OCI-LY1 (cell line): ENCODE measurements around the gene RAB40C.

Experiments used
- EZH2 ChIP-seq: fragments of 200-600 bp; sonication (generic), shearing (Covaris generic); IDR thresholded peaks from 2 replicates; pipeline ENCODE4 v1.8.0; 2017; ENCODE audit warnings: borderline replicate concordance, mixed run types, mild to moderate bottlenecking, antibody characterized with exemption, low read length, moderate library complexity, mixed read lengths
- TF ChIP-seq, protein P1 (sequence below): fragments of 200-600 bp; sonication (generic), shearing (Covaris generic); IDR thresholded peaks from 2 replicates; pipeline ENCODE4 v1.5.1; 2017; ENCODE audit warnings: mild to moderate bottlenecking, antibody characterized with exemption, low read length, moderate library complexity, mixed read lengths

GRCh38 chr16:593807-594206, 3.9 kb downstream of the RAB40C start:
- TF ChIP-seq, protein P1, sequence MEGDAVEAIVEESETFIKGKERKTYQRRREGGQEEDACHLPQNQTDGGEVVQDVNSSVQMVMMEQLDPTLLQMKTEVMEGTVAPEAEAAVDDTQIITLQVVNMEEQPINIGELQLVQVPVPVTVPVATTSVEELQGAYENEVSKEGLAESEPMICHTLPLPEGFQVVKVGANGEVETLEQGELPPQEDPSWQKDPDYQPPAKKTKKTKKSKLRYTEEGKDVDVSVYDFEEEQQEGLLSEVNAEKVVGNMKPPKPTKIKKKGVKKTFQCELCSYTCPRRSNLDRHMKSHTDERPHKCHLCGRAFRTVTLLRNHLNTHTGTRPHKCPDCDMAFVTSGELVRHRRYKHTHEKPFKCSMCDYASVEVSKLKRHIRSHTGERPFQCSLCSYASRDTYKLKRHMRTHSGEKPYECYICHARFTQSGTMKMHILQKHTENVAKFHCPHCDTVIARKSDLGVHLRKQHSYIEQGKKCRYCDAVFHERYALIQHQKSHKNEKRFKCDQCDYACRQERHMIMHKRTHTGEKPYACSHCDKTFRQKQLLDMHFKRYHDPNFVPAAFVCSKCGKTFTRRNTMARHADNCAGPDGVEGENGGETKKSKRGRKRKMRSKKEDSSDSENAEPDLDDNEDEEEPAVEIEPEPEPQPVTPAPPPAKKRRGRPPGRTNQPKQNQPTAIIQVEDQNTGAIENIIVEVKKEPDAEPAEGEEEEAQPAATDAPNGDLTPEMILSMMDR, result no peak
- no peak for TF ChIP-seq EZH2
